Heart left ventricle (tissue), 13 donors: ENCODE results near the gene HTRA1.

ENCODE experiments used
- POLR2A ChIP-seq, 2 donors: fragments of 450-650 bp; IDR thresholded peaks; one replicate each; pipeline ENCODE4 v1.6.1; 2017; ENCODE audit warnings: antibody characterized with exemption in 2 of 2, mild to moderate bottlenecking in 2 of 2, moderate library complexity in 2 of 2
- TF ChIP-seq, protein P1 (sequence below), 12 donors: fragments of 200-600 bp; sonication (generic) in 4 of 12; IDR thresholded peaks; one replicate each; pipeline versions ENCODE4 v1.5.0 to v1.8.0; 2018 to 2022; ENCODE audit warnings: antibody characterized with exemption in 12 of 12, mild to moderate bottlenecking in 5 of 12
- donor health status: ischemic (EF 13 %, LVEDD 7.1; RV severe dilation, severe dysfunction).
- donor health status: DM: no; HTN: yes; CAD: no.
- donor health status: DM: no; HTN: no; CAD: no.
- donor health status: ischemic (EF 25% LVEDD 6.9; RV normal size, moderate dysfunction).
- donor health status: ischemic (EF 25% LVEDD 5.7; RV mildly dilated, moderate dysfunction).
- donor health status: ischemic (EF 35%, LVEDD 5.7; RV mildly dilated, moderate dysfunction).
- donor health status: nonischemic (EF 11% LVEDD 7.7; RV severe dilation, severe dysfunction).
- donor health status: DM: yes; HTN: yes; CAD: no.
- donor health status: PGD.
- donor health status: ischemic (EF 29% LVEDD 5.4; RV normal size, mild dysfunction).
- donor health status: nonischemic (EF 23%, LVEDD 6.1; RV moderate dilation, normal function).

DNA sequence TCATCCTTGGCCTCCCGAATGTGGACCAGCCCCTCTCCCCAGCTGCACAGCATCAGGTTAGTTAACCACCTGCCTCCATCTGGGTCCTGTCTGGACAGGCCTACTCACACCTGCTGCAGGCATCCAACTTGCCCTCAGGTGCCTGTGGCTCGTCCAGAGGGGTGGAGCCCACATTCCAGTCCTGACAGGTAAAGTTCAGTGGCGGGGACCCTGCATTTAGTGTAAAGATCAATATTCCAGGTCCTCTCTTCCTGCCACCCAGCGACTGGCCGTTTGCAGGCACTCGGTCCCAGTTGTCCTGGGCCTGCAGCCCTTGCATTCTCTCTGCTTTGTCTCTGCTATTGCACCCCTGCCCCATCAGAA lies 15.0 kb downstream of the HTRA1 start:
- TF ChIP-seq, protein P1, sequence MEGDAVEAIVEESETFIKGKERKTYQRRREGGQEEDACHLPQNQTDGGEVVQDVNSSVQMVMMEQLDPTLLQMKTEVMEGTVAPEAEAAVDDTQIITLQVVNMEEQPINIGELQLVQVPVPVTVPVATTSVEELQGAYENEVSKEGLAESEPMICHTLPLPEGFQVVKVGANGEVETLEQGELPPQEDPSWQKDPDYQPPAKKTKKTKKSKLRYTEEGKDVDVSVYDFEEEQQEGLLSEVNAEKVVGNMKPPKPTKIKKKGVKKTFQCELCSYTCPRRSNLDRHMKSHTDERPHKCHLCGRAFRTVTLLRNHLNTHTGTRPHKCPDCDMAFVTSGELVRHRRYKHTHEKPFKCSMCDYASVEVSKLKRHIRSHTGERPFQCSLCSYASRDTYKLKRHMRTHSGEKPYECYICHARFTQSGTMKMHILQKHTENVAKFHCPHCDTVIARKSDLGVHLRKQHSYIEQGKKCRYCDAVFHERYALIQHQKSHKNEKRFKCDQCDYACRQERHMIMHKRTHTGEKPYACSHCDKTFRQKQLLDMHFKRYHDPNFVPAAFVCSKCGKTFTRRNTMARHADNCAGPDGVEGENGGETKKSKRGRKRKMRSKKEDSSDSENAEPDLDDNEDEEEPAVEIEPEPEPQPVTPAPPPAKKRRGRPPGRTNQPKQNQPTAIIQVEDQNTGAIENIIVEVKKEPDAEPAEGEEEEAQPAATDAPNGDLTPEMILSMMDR (IDR thresholded peaks at IDR 0.05) = no peak
- TF ChIP-seq POLR2A (IDR thresholded peaks at IDR 0.05) = no peak
